MM.1S (cell line): ENCODE data around the gene VSIG10L.

Experiments used
- DNase-seq: peaks from one replicate; pipeline ENCODE4 v3.0.0-alpha.2; 2015
- H2AFZ ChIP-seq: fragments of 300-600 bp; sonication (generic); 2 replicates; pipeline ENCODE4 v1.6.0; 2016; ENCODE audit warnings: antibody characterized with exemption, low read length
- H3F3A ChIP-seq: fragments of 300-600 bp; sonication (generic); 2 replicates; pipeline ENCODE4 v1.6.1; 2016; ENCODE audit warnings: mild to moderate bottlenecking, antibody characterized with exemption, low read length, moderate library complexity, mixed read lengths; ENCODE audit not compliant: insufficient read depth
- H3K27ac ChIP-seq: fragments of 300-600 bp; sonication (generic); 2 replicates; pipeline ENCODE4 v1.5.1; 2016; ENCODE audit warnings: mild to moderate bottlenecking, low read length
- H3K27me3 ChIP-seq: fragments of 300-600 bp; sonication (generic); replicated peaks from 2 replicates; pipeline ENCODE4 v1.6.0; 2016; ENCODE audit warnings: low read length; ENCODE audit not compliant: insufficient read depth
- H3K36me3 ChIP-seq: fragments of 300-600 bp; sonication (generic); replicated peaks from 2 replicates; pipeline ENCODE4 v1.6.1; 2016; ENCODE audit warnings: mild to moderate bottlenecking, low read length, mixed read lengths; ENCODE audit not compliant: insufficient read depth
- H3K4me1 ChIP-seq: fragments of 300-600 bp; sonication (generic); 2 replicates; pipeline ENCODE4 v1.6.1; 2016; ENCODE audit warnings: low read length, mixed read lengths
- H3K4me2 ChIP-seq: fragments of 300-600 bp; sonication (generic); 2 replicates; pipeline ENCODE4 v1.6.0; 2016; ENCODE audit warnings: low read depth, low read length
- H3K4me3 ChIP-seq: fragments of 300-600 bp; sonication (generic); 2 replicates; pipeline ENCODE4 v1.5.1; 2016; ENCODE audit warnings: low read length, mixed read lengths
- H3K79me2 ChIP-seq: fragments of 300-600 bp; sonication (generic); 2 replicates; pipeline ENCODE4 v1.6.1; 2016; ENCODE audit warnings: mixed run types, low read length, mixed read lengths
- H3K9ac ChIP-seq: fragments of 300-600 bp; sonication (generic); 2 replicates; pipeline ENCODE4 v1.6.1; 2016; ENCODE audit warnings: low read length, mixed read lengths
- H3K9me2 ChIP-seq: fragments of 300-600 bp; sonication (generic); replicated peaks from 2 replicates; pipeline ENCODE4 v1.6.1; 2016; ENCODE audit warnings: mild to moderate bottlenecking, low read length, mixed read lengths; ENCODE audit not compliant: insufficient read depth
- H3K9me3 ChIP-seq: fragments of 300-600 bp; sonication (generic); replicated peaks from 2 replicates; pipeline ENCODE4 v1.6.1; 2016; ENCODE audit warnings: mild to moderate bottlenecking, low read length, mixed read lengths; ENCODE audit not compliant: insufficient read depth
- H4K20me1 ChIP-seq: fragments of 300-600 bp; sonication (generic); 2 replicates; pipeline ENCODE4 v1.6.1; 2016; ENCODE audit warnings: mild to moderate bottlenecking, low read length, moderate library complexity, mixed read lengths; ENCODE audit not compliant: insufficient read depth
- CTCF ChIP-seq: fragments of 300-600 bp; sonication (generic); IDR thresholded peaks from 2 replicates; pipeline ENCODE4 v1.5.1; 2016; ENCODE audit warnings: antibody characterized with exemption, low read length, mixed read lengths
- EZH2 ChIP-seq: fragments of 300-600 bp; sonication (generic); optimal IDR thresholded peaks from 2 replicates; pipeline ENCODE3; 2017; ENCODE audit warnings: low read depth, mild to moderate bottlenecking, antibody characterized with exemption, low read length, mixed read lengths
- EZH2phosphoT487 ChIP-seq: fragments of 300-600 bp; sonication (generic); IDR thresholded peaks from 2 replicates; pipeline ENCODE4 v1.6.1; 2018; ENCODE audit warnings: antibody characterized with exemption, low read length

VSIG10L gene

GRCh38 chr19:51387924-51388389, 46.0 kb upstream of the VSIG10L start, which contains the start of gene LIM2:
Gene LIM2, minus strand, starts transcription at chr19:51387974. Its CDS starts 531 bp downstream, at chr19:51387443.
- no peak within 1 kb of the TSS for H3K4me2 ChIP-seq
- H3K79me2 ChIP-seq = no peaks in the 10 kb centered on the region
- no peaks in the 10 kb centered on the region for H3F3A ChIP-seq
- no peaks in the 10 kb centered on the region for H3K36me3 ChIP-seq
- no peaks in the 10 kb centered on the region for H3K4me1 ChIP-seq
- H3K9ac ChIP-seq = no peak within 1 kb of the TSS
- H3K9me3 ChIP-seq = no peaks in the 10 kb centered on the region
- H2AFZ ChIP-seq = no peak within 1 kb of the TSS
- no peaks in the 10 kb centered on the region for H4K20me1 ChIP-seq
- DNase-seq = no peak
- H3K27ac ChIP-seq = no peak within 1 kb of the TSS
- no peaks in the 10 kb centered on the region for H3K27me3 ChIP-seq
- H3K9me2 ChIP-seq = no peaks in the 10 kb centered on the region
- no peak within 1 kb of the TSS for H3K4me3 ChIP-seq
- TF ChIP-seq EZH2phosphoT487 = no peak
- no peak for TF ChIP-seq CTCF
- TF ChIP-seq EZH2 = no peak

DNA sequence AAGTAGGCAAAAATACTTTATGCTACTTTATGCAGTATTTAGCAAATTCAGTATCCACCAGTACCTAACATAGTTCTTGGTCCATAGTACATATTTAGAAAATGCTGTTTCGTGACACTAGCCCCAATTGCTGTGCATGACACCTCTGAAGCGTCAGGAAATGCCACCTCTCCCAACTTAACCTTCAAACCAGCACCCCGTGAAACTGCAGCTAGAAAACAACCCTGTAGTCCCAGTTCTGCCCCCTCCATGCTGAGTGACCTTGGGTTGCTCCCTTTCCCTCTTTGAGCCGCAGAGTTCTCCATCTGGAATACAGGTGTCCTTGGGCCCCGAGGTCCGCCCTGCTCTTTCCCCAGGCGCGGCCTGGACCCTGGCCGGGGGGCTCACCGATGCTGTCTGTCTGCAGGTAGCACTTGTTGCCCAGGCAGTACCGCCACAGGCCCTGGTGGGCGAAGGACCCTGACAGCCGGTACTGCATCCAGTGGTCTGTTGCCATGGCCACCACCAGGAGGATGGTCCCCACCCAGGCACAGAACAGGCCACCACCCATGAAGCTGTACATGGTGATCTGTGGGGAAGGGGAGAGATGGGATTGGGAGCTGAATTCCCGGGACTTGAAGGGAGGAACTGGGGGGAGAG, 45.1 kb upstream of the VSIG10L start:
- Histone ChIP-seq H3K4me3 (no peak overlapping the region), H3K27ac (no peak overlapping the region)

GRCh38 chr19:51382004-51382403, 40.1 kb upstream of the VSIG10L start:
- no peak for DNase-seq
- Histone ChIP-seq H3K4me3 (no peak overlapping the region), H3K9me3 (no peaks in the 10 kb centered on the region), H3K9ac (no peak overlapping the region), H3K27me3 (no peaks in the 10 kb centered on the region), H2AFZ (no peak overlapping the region), H3K4me2 (no peak overlapping the region), H3K79me2 (no peaks in the 10 kb centered on the region), H3F3A (no peaks in the 10 kb centered on the region), H4K20me1 (no peaks in the 10 kb centered on the region), H3K9me2 (no peaks in the 10 kb centered on the region), H3K4me1 (no peaks in the 10 kb centered on the region), H3K36me3 (no peaks in the 10 kb centered on the region), H3K27ac (no peak overlapping the region)
- no peak for TF ChIP-seq EZH2phosphoT487
- no peak for TF ChIP-seq CTCF
- TF ChIP-seq EZH2 = no peak

More for the DNA sequence above, 45.1 kb upstream of the VSIG10L start:
- H3F3A ChIP-seq = no peaks in the 10 kb centered on the region
- H3K4me1 ChIP-seq = no peaks in the 10 kb centered on the region
- no peak overlapping the region for H3K9ac ChIP-seq
- H2AFZ ChIP-seq = no peak overlapping the region
- H3K79me2 ChIP-seq = no peaks in the 10 kb centered on the region
- H3K36me3 ChIP-seq = no peaks in the 10 kb centered on the region
- H4K20me1 ChIP-seq = no peaks in the 10 kb centered on the region
- DNase-seq = no peak
- no peaks in the 10 kb centered on the region for H3K27me3 ChIP-seq
- TF ChIP-seq EZH2phosphoT487 (no peak), CTCF (no peak), EZH2 (no peak)
- no peaks in the 10 kb centered on the region for H3K9me2 ChIP-seq
- H3K4me2 ChIP-seq = no peak overlapping the region
- H3K9me3 ChIP-seq = no peaks in the 10 kb centered on the region
